Cortex of kidney (tissue), 1 donor: ENCODE data around the gene TNNI2.

Source experiments
- DNase-seq: peaks from one replicate; lab custom pipeline; 2025; lab: John Stamatoyannopoulos, UW

TNNI2 gene

DNA sequence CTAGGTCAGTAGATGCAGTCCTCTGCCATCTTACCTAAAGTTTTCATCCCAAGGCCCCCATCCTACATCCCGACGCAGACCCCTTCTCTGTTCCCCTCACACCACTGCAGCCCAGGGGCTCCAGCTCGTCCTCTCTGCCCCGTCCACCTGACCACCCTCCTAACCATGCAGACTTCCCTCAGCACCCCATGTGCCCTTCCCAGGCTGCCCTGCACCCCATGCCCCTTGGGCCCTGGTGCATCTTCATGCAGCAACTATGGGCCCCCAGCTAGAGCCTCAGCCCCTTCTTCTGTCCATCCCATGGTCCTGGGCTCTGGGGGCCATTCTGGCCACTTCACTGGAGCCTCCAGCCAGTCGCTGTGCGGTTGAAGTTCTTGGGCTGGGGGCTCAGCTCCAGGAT lies 50.0 kb downstream of the TNNI2 start:
- no peak for DNase-seq

DNA sequence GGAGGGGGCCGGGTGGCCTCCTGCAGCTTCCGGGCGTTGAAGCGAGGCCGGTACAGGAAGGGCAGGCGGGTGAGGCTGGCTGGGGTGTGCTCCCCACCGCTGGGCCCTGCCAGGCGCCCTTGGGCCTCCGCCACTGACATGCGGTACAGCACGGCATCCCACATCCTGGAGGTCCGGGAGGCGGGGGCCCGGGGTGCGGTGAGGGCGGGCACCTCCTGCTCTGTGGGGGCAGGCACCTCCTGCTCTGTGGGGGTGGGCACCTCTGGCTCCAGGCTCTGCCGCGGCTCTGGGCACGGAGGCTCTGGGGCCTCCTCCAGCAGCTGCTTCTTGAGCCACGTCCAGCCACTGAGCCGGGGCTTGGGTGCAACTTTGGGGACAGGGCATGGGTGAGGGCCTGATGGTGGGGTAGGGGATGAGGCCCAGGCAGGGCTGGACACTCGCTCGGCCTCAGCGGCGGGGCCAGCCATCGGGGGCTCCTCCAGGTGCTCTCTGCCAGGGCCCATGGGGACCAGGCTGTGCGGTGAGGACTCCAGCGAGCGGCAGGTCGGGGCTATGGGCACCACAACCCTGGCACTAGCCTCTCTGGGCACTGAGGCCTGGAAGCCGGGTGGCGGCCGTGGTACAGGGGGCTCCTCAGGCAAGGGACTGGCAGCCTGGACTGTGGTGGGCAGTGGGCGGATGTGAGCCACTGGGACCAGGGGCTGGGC lies 50.6 kb downstream of the TNNI2 start:
- no peak for DNase-seq

DNA sequence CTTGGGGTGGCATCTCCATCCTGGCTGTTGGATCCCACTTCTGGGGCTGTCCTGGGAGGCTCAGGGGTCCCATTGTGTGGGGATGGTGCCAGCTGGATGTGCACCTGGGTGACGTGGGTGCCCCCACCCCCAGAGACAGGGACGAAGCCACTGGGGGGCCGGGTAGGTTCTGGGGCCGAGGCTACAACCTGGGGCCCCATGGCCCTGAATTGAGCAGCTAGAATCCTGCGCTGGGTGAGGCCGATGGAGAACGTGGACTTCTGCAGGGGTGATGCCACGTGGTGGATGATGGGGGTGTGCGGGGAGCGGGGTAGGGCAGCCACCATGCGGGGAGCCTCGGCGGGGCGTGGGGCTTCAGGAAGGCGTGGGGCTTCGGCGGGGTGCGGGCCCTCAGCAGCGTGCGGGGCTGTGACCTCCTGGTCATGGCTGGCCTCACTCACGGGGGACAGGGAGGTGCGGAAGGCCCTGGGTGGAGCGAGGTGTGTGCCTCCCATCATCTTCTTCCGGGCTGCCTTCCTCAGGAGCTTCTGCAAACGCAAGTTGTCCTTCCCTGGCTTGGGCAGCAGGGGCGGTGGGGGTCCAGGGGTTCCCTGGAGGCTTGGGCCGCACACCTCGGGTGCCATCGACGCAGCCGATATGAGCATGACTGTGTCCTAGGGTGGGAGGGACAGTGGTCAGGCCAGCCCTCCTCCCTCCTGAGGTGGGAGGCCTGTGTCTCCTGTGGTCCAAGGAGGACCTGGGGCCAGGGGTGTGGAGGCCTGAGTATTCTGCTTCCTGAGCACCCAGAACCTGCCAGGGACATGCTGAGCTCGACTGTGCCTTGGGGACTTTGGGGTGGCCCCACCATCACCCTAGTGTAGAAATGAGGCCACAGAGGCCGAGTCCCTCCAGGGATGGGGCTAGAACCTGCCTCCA lies 51.4 kb downstream of the TNNI2 start:
- no peak for DNase-seq
